HEK293 (cell line): ENCODE data around the gene SCYGR8.

ENCODE experiments used
- SP2 ChIP-seq: fragments of 450-650 bp; formaldehyde crosslinking; IDR thresholded peaks from 2 replicates; pipeline ENCODE4 v1.5.1; 2016; ENCODE audit warnings: missing biosample characterization, missing genetic modification characterization
- ZNF23 ChIP-seq: fragments of 450-650 bp; formaldehyde crosslinking; IDR thresholded peaks from 2 replicates; pipeline ENCODE4 v1.5.1; 2016; ENCODE audit warnings: missing biosample characterization, missing genetic modification characterization, borderline replicate concordance
- ZNF48 ChIP-seq: fragments of 450-650 bp; formaldehyde crosslinking; IDR thresholded peaks from 2 replicates; pipeline ENCODE4 v1.5.1; 2016; ENCODE audit warnings: missing biosample characterization, missing genetic modification characterization

DNA sequence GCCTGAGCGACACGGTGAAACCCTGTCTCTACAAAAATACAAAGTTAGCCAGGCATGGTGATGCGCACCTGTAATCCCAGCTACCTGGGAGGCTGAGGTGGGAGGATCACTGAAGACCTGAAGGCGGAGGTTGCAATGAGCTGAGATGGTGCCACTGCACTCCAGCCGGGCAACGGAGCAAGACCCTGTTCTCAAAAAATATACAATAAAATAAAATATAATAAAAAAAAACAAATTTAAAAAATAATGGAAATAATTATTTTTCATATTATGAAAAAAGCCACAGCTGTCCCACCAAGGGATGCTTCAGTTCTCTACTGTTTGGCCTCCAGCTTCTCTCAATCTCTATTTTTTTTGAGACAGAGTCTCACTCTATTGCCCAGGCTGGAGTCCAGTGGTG, 38.3 kb upstream of the SCYGR8 start:
- no peak for TF ChIP-seq ZNF48
- TF ChIP-seq SP2 (tag by site-specific recombination), result no peak
- TF ChIP-seq ZNF23 (tag by site-specific recombination), result no peak
